Body of pancreas (tissue), 4 donors: ENCODE data around the gene CD81.

Experiments
- CTCF ChIP-seq, 7 experiments: fragments of 450-650 bp in 4 of 7; fragments of 200-600 bp in 3 of 7; sonication (generic) in 3 of 7; IDR thresholded peaks; one replicate each; pipeline ENCODE4 v1.5.1; 2016 to 2019; ENCODE audit warnings: antibody characterized with exemption in 7 of 7
- POLR2A ChIP-seq, 3 donors: fragments of 450-650 bp; IDR thresholded peaks; one replicate each; pipeline ENCODE4 v1.6.1; 2016; ENCODE audit warnings: antibody characterized with exemption in 3 of 3, mild to moderate bottlenecking in 2 of 3

GRCh38 chr11:2400069-2400761 is 23.1 kb downstream of the CD81 start, which contains the start of gene TSSC4:
- peak; percentile 89 to 100 (median 99) for TF ChIP-seq CTCF (IDR thresholded peaks at IDR 0.05)
- peak; percentile 75 to 91 (median 86) for TF ChIP-seq POLR2A (IDR thresholded peaks at IDR 0.05)
